22Rv1 (cell line): ENCODE data around the gene FYB1.
"Not testable (repeated sequence)": the region's sequence is repeated elsewhere in the genome, so short reads cannot be mapped to it uniquely, and the experiment has no call there.

Experiments
- H3K27ac ChIP-seq: fragments of 450-650 bp; 2 replicates; pipeline ENCODE4 v1.5.1; 2017
- ZFX ChIP-seq: fragments of 450-650 bp; IDR thresholded peaks from 2 replicates; pipeline ENCODE4 v1.6.1; 2017; ENCODE audit warnings: antibody characterized with exemption, borderline replicate concordance
- TF ChIP-seq, protein P1 (sequence below): fragments of 450-650 bp; IDR thresholded peaks from 2 replicates; pipeline ENCODE4 v1.5.1; 2017; ENCODE audit warnings: mild to moderate bottlenecking

FYB1 gene

GRCh38 chr5:39226558-39226957 is 7.2 kb upstream of the FYB1 start:
- H3K27ac ChIP-seq, result no peak overlapping the region
- no peak for TF ChIP-seq ZFX
- TF ChIP-seq, protein P1, sequence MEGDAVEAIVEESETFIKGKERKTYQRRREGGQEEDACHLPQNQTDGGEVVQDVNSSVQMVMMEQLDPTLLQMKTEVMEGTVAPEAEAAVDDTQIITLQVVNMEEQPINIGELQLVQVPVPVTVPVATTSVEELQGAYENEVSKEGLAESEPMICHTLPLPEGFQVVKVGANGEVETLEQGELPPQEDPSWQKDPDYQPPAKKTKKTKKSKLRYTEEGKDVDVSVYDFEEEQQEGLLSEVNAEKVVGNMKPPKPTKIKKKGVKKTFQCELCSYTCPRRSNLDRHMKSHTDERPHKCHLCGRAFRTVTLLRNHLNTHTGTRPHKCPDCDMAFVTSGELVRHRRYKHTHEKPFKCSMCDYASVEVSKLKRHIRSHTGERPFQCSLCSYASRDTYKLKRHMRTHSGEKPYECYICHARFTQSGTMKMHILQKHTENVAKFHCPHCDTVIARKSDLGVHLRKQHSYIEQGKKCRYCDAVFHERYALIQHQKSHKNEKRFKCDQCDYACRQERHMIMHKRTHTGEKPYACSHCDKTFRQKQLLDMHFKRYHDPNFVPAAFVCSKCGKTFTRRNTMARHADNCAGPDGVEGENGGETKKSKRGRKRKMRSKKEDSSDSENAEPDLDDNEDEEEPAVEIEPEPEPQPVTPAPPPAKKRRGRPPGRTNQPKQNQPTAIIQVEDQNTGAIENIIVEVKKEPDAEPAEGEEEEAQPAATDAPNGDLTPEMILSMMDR, result no peak

DNA sequence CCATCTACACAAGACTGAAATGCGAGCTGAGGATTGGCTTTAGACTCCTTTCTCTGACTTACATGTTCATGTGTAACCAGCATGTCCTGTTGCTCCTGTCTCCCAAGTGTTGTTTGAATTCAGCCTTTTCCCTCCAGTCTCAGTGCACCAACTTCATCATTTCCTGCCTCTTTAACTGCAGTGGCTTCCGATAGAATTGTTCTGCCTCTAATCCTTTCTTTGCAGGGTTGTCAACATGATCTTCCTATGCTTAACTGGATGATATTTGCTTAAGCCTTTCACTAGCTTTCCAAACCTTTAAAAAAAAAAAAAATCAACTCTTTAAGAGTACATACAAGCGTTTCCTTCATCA is 6.7 kb upstream of the FYB1 start:
- no peak overlapping the region for H3K27ac ChIP-seq
- TF ChIP-seq, protein P1, result no peak
- no peak for TF ChIP-seq ZFX

- TF ChIP-seq, protein P1, result no peak
- no peak for TF ChIP-seq ZFX
- H3K27ac ChIP-seq, result no peak overlapping the region
Measured at GRCh38 chr5:39225405-39226099, 6.2 kb upstream of the FYB1 start.

DNA sequence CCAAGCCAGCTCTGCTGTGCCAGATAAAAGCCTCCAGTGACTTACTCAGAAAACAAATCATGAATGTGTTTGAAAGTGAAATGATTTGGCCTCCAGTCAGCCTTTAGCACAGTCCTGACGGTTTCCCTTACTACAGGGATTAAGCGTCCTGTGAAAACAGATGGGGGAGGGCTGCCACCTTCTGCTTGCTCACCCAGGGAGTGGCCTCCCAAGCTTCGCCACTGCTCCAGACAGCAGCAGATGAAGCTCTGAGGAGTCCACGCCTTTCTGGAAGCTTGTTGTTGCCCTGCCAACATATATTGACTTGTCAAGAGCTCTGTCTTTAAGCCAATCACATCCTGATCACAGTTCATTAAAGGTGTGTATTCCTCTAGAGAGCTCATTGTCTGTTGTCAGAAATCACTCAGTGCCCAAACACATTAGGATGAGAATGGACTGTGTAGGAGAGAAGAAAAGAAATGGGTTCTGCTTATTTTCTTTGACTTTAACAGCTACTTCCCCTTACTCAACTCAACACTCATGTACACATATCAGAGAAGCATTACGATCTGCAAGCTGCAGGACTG is 4.9 kb upstream of the FYB1 start:
- no peak overlapping the region for H3K27ac ChIP-seq

DNA sequence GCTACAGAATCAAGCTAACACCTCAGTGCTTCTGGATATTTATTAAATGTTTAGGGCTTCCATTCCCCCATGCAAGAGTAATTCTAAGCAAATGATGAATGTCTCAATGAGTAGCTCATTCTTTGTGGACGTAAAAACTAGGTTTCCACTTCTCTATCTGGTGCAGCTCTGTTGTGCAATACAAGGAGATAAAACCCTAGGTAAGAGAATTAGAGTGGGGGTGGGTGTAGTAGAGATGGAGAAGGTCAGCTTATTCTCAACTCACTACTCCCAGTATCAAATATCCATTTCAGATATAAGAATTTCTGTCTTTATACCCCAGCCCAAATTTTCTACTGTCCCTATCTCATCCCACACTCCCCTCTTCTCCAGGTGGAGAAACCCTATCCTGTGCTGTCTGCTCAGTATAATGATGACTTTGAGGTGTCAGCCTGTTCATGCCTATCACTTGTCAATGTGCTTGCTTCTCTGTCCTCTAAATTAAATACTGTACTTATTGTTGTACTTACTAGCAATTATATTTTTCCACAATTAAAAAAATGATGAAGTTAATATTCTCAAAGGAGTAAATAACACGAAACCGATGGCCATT is 4.3 kb upstream of the FYB1 start:
- H3K27ac ChIP-seq, result no peak overlapping the region
- TF ChIP-seq, protein P1, result no peak
- TF ChIP-seq ZFX, result no peak

More for the DNA sequence above, 4.9 kb upstream of the FYB1 start:
- TF ChIP-seq, protein P1, result no peak
- TF ChIP-seq ZFX, result no peak

DNA sequence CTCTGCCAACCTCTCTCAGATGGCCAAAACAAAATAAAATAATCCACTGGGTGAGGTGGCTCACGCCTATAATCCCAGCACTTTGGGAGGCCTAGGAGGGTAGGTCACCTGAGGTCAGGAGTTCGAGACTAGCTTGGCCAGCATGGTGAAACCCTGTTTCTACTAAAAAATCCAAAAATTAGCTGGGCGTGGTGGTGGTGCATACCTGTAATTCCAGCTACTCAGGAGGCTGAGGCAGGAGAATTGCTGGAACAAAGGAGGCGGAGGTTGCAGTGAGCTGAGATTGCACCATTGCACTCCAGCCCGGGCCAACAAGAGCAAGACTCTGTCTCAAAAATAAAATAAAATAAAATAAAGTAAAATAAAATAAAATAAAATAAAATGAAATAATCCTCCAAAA is 2.3 kb upstream of the FYB1 start:
- H3K27ac ChIP-seq, result not testable (repeated sequence)

DNA sequence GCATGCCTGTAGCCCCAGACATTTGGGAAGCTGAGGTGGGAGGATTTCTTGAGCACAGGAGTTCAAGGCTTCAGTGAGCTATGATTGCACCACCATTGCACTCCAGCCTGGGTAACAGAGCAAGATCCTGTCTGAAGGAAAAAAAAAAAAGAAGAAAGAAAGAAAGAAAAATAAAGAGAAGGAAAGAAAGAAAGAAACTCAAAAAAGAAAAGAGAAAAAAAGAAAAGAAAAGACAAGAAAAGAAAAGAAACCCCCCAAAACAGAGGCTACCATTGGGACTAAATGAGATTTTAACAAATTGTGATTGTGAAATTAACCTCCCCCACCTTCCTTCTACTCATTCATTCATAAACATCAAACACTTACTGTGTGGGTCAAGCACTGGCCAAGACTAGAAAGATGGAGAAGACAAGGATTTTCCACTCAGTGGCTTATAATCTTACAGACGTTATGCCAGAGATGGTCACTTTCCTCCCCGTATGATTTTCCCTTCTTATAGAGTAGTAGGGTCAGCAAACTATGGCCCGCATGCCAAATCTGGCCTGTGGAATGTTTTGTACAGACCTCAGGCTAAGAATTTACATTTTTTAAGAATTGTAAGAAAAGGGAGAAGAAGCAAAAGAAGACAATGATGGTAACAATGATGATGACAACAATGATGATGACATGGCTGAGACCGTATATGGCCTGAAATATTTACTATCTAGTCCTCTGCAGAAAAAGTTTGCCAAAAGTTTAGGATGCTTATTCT is 1.1 kb upstream of the FYB1 start:
- no peak overlapping the region for H3K27ac ChIP-seq
- TF ChIP-seq, protein P1, result no peak
- no peak for TF ChIP-seq ZFX
